ENCODE results near the gene KLF6.
A peak's percentile ranks its signal among the peaks of the same experiment; 100 is the strongest.

Gene KLF6

GRCh38 chr10:3813267-3813666 lies 28.3 kb upstream of the KLF6 start:
- no peak for DNase-seq
- in situ Hi-C loops (cut with MboI; ENCODE audit: low pct_unique_long_range_greater_than_20kb, low sequenced_read_pairs), result no loop called here

GRCh38 chr10:3812141-3812540 lies 27.1 kb upstream of the KLF6 start:
- DNase-seq, result no peak
- in situ Hi-C loops (cut with MboI; ENCODE audit: low pct_unique_long_range_greater_than_20kb, low sequenced_read_pairs), result no loop called here

GRCh38 chr10:3811291-3811870 lies 26.4 kb upstream of the KLF6 start:
- in situ Hi-C loops (cut with MboI; ENCODE audit: low pct_unique_long_range_greater_than_20kb, low sequenced_read_pairs), result no loop called here
- no peak for DNase-seq

- in situ Hi-C loops (cut with MboI; ENCODE audit: low pct_unique_long_range_greater_than_20kb, low sequenced_read_pairs), result no loop called here
- no peak for DNase-seq
These were observed 23.7 kb upstream of the KLF6 start for GRCh38 chr10:3808689-3809199.

GRCh38 chr10:3807928-3808496 lies 23.0 kb upstream of the KLF6 start:
- peak; percentile 52 for DNase-seq

GRCh38 chr10:3807211-3807927 lies 22.4 kb upstream of the KLF6 start:
- in situ Hi-C loops (cut with MboI; ENCODE audit: low pct_unique_long_range_greater_than_20kb, low sequenced_read_pairs), result no loop called here
- no peak for DNase-seq

More at GRCh38 chr10:3807928-3808496, 23.0 kb upstream of the KLF6 start:
- in situ Hi-C loops (cut with MboI; ENCODE audit: low pct_unique_long_range_greater_than_20kb, low sequenced_read_pairs), result no loop called here

- DNase-seq, result no peak
- in situ Hi-C loops (cut with MboI; ENCODE audit: low pct_unique_long_range_greater_than_20kb, low sequenced_read_pairs), result no loop called here
These were observed 21.6 kb upstream of the KLF6 start for GRCh38 chr10:3806603-3807002.

GRCh38 chr10:3805791-3806461 lies 20.9 kb upstream of the KLF6 start:
- in situ Hi-C loops (cut with MboI; ENCODE audit: low pct_unique_long_range_greater_than_20kb, low sequenced_read_pairs), result no loop called here
- DNase-seq, result peak; percentile 62

- DNase-seq, result peak; percentile 74
- in situ Hi-C loops (cut with MboI; ENCODE audit: low pct_unique_long_range_greater_than_20kb, low sequenced_read_pairs), result no loop called here
These were observed 20.3 kb upstream of the KLF6 start for GRCh38 chr10:3805201-3805790.

GRCh38 chr10:3803927-3804741 lies 19.1 kb upstream of the KLF6 start:
- in situ Hi-C loops (cut with MboI; ENCODE audit: low pct_unique_long_range_greater_than_20kb, low sequenced_read_pairs), result no loop called here
- DNase-seq, result peak; percentile 73

GRCh38 chr10:3803295-3803926 lies 18.4 kb upstream of the KLF6 start:
- DNase-seq, result peak; percentile 82
- in situ Hi-C loops (cut with MboI; ENCODE audit: low pct_unique_long_range_greater_than_20kb, low sequenced_read_pairs), result no loop called here

GRCh38 chr10:3802526-3803265 lies 17.7 kb upstream of the KLF6 start:
- in situ Hi-C loops (cut with MboI; ENCODE audit: low pct_unique_long_range_greater_than_20kb, low sequenced_read_pairs), result no loop called here
- no peak for DNase-seq

GRCh38 chr10:3801558-3802192 lies 16.7 kb upstream of the KLF6 start:
- no peak for DNase-seq
- in situ Hi-C loops (cut with MboI; ENCODE audit: low pct_unique_long_range_greater_than_20kb, low sequenced_read_pairs), result no loop called here

- no peak for DNase-seq
- in situ Hi-C loops (cut with MboI; ENCODE audit: low pct_unique_long_range_greater_than_20kb, low sequenced_read_pairs), result no loop called here
These were observed 15.6 kb upstream of the KLF6 start for GRCh38 chr10:3800586-3800985.

GRCh38 chr10:3797750-3798149 lies 12.7 kb upstream of the KLF6 start:
- in situ Hi-C loops (cut with MboI; ENCODE audit: low pct_unique_long_range_greater_than_20kb, low sequenced_read_pairs), result no loop called here
- DNase-seq, result no peak

- no peak for DNase-seq
- in situ Hi-C loops (cut with MboI; ENCODE audit: low pct_unique_long_range_greater_than_20kb, low sequenced_read_pairs), result no loop called here
These were observed 8.5 kb upstream of the KLF6 start for GRCh38 chr10:3793553-3793952.

- DNase-seq, result no peak
- in situ Hi-C loops (cut with MboI; ENCODE audit: low pct_unique_long_range_greater_than_20kb, low sequenced_read_pairs), result no loop called here
These were observed 7.8 kb upstream of the KLF6 start for GRCh38 chr10:3792710-3793219.

Data from KBM-7 (cell line).